Measurements from ENCODE around the gene CFAP20.

DNA sequence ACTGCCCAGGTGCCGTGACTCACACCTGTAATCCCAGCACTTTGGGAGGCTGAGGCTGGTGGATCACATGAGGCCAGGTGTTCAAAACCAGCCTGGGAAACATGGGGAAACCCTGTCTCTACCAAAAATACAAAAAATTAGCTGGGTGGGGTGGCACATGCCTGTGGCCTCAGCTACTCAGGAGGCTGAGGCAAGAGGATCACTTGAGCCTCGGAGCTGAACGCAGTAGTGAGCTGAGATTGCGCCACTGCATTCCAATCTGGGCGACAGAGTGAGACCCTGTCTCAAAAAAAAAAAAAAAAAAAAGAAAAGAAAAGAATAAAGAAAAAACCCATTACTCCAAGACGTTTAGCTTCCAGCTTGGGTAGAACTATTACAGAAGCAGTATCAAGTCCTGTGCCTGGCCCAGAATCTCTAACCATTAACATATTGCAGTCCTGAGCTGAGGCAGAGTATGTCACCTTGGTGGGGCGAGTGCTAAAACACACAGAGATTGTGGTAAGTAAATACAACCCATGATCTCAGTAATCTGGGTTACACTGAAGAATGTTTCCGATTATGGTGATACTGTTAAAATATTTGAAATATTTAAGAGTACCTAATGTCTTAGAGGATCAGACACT lies 23.2 kb upstream of the CFAP20 start:
- no peak for TF ChIP-seq POLR2A (IDR thresholded peaks at IDR 0.05)
- TF ChIP-seq, protein P1, sequence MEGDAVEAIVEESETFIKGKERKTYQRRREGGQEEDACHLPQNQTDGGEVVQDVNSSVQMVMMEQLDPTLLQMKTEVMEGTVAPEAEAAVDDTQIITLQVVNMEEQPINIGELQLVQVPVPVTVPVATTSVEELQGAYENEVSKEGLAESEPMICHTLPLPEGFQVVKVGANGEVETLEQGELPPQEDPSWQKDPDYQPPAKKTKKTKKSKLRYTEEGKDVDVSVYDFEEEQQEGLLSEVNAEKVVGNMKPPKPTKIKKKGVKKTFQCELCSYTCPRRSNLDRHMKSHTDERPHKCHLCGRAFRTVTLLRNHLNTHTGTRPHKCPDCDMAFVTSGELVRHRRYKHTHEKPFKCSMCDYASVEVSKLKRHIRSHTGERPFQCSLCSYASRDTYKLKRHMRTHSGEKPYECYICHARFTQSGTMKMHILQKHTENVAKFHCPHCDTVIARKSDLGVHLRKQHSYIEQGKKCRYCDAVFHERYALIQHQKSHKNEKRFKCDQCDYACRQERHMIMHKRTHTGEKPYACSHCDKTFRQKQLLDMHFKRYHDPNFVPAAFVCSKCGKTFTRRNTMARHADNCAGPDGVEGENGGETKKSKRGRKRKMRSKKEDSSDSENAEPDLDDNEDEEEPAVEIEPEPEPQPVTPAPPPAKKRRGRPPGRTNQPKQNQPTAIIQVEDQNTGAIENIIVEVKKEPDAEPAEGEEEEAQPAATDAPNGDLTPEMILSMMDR (IDR thresholded peaks at IDR 0.05), result no peak
